Amygdala (tissue), 56 donors: ENCODE results near the gene GREM1.

Experiments used
- DNase-seq, 56 donors: peaks; one replicate each; lab custom pipeline; 2025; lab: John Stamatoyannopoulos, UW

The GREM1 gene

DNA sequence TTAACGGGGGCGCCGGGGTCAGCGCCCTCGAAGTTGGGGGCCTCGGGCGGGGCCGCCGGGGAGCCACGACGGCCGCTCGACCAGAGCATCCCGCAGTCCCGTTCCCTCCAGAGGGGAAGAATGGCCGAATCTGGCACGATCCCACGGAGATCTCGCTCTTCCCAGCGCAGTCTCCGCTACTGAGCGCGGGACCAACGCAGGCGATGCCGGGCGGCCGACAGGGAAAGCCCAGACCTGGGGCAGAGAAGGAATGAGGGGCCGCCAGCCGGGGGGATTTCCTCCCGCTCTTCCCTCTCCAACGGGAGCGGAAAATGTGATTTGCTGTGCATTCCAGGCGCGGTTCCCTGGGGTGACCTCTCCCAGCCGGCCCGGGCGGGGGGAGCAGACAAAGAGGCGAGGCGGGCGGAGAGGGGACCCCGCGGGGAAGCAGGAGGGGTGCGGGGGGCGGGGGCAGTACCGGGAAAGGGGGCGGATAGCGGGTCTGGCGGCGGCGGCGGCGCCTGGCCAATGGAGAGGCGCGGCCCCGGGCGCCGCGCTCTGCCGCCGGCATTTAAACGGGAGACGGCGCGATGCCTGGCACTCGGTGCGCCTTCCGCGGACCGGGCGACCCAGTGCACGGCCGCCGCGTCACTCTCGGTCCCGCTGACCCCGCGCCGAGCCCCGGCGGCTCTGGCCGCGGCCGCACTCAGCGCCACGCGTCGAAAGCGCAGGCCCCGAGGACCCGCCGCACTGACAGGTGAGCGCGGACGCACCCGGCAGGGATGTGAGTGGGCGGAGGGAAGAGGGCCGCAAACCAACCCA is at the start of gene GREM1:
Gene GREM1, plus strand, starts transcription at position 579 of the 801 bp plus-strand sequence. CDS start 12,687 bp downstream, outside the sequence.
- DNase-seq = peak in 33 of 56 donors; percentile 5 to 69 (median 29)

DNA sequence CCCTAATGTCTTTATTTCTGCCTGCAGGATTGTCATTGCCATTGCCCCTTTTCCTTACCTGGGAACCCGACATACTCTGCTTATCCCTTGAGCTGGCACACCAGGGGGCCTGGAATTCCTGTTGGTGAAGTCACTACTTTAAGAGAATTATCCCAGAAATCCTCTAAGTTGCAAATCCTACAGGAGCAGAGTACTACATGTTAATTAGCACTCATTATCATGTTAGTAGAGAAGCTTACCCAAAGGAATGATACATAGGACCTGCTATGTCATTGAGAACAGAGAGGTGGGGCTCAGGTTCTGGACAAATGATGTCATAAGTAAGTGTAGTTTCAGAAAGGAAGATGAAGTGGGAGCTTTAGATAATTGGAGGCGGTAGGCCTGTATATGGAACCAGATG is 48.9 kb upstream of the GREM1 start:
- no peak for DNase-seq

DNA sequence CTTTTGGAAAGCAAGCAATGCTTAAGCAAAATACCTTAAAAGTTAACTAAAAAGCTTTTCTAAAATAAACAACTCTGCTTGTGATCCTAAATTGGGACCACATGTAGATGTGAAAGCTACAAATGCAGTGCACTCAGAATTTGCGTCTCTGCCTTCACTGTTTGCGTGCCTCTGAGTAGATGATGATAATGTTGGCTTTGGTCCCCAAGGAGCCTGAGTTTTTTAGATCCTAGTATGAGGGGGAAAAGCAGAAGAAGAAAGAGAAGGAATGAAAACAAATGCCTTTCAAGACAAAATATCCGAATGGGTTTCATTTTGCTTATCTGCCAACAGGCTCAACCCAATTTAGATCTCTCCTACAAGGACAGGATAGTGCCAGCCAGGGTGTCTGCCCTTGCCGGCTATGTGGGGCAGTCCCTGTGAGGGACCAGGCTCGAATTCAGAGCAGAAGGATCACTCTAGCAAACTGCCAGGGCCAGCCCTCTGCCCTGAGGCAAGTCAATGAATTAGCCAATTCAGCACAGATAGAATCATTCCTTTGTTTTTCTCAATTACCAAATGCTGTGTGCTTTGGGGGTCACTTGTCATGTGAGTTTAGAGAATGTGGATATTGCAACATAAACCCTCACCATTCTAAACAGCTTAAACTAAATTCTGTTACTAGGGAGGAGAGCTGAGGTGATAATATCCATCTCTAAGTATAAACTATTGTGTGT is 47.8 kb upstream of the GREM1 start:
- peak in 52 of 56 donors; percentile 15 to 85 (median 56) for DNase-seq

DNA sequence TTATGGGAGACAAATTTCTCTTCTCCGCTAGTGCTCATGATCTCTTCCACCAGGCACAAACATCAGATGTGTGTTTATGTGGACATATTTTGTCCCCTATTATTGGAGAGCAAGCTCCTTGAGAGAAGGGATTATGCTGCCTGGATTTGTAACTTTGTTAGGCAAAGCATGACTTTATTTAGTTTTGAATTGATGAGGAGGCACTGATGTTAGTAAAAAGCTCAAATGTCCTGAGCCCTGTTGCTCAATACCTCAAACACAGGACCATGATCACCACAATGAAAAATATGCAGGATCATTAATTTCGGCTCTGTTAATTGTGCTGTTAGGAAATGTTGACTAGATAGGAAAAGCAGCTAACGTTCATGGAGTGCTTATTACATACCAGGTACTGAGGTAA is 47.2 kb upstream of the GREM1 start:
- DNase-seq = no peak

DNA sequence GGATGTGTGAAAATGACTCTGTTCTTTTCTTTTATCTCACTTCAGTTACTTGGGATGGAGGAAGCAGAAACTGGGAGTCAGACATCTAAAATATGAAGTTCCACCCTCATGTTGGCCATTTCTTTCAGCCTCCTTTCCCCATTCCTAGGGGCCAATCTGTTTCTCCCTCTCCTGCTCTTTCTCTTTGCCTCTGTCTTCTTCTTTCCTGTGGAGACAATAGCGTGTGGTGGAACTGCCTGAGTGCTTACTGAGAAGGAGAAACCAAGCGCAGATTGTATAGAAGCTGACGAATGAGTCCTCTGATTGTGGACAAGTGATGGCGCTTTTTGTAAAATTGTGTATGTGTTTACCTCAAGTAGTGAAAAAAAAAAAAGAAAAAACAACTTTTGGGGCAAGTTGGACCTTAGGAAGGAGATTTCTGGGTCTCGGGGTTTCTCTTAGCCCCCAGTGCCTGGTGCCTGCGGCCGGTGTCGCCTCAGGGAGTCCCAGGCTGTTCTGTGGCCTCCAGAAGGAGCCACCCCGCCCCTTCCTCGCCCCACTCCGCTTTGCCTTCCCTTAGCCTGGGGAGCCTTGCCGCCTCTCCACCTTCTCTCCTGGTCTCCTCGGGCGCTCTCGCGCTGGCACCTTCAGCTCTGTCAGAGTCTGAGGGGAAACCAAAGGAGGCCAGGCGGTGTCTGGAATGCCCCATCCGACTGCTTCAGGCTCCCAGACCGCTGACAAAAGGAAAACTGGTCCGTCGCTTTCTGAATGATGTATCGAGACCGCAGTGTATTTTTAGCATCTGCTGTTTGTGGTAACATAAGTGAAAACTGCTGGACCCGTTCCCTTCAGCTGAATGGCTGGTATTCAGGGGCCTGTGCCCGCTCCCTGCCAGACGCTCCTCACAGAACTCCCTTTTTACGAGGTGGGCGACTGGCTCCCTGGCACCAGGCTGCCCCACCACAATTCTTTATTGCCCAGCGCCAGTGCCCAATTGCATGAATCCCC is 46.2 kb upstream of the GREM1 start:
- DNase-seq = peak in 37 of 56 donors; percentile 8 to 69 (median 33)

DNA sequence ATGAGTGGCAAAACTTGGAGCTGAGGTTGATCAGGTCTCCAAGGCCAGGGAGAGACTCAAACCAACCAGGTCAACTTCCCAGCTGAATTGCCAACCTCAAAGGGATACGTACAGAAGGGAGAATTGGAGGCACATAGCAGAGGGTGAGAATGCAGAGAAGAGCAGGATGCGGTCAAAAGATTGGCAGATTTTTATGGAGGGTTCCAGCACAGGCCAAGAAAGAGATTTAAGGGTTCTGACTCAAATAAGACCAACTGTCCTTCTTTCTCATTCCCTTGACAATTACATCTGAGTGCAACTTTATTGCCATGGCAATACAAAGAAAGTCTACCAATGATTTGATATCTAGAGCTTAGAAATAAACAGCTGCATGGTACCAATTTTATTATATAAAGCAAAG is 43.1 kb upstream of the GREM1 start:
- no peak for DNase-seq

DNA sequence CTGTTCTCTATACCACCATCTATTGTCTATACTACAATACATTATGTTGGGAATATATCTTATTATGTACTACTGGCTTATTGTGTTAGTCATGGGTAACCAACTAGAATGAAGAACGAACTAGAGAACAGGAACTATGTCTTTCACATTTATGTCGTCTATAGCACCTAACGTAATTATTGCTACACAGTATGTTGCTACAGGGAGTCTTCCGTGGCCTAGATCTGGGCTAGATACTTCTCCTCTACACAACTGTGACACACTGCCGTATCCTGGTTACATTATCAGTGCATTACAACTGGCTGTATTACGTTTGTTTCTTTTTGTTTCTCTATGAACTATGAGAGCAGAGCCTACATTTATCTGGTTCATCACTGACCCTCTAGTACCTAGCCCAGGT is 42.3 kb upstream of the GREM1 start:
- DNase-seq = no peak

DNA sequence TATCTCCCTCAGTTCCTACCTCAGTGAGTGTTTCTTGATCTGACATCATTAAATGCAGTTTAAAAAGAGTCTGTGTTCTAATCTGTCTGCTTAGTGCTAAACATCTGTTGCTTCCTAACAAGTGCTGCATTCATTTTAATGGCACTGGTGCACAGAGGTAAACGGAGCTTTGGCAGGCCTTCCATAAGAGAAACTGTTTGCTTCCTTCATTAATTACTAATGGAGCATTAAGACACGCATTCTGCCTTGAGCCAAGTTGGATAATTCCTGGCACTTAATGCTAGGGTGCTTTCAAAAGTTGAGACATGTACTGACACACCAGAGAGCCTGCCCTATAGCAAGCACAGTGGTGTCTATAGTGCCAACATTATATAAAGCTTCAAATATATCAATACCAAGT is 41.6 kb upstream of the GREM1 start:
- DNase-seq = no peak

DNA sequence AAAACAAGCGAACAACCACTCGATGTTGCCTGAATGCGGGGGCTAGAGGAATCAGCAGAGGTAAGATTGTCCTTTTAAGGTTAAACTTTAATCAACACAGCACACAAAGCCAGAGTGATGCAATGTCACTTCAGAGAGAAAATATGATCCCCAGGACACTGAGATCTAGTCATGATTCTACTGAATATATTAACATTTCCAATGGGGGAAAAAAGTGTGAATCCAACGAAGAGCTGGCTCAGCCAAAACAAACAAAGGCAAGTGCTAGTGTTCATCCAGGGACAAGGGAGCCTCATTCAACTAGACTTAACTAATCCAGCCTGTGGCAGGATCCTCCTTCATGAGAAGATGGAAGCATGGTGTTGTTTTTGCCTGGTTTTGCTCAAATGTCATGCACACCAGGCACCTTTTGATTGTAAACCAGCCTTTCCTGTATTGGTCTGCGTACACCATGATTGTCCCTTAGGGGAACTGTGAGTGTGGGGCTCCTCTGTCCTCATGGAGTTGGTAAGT is 40.5 kb upstream of the GREM1 start:
- DNase-seq = no peak

DNA sequence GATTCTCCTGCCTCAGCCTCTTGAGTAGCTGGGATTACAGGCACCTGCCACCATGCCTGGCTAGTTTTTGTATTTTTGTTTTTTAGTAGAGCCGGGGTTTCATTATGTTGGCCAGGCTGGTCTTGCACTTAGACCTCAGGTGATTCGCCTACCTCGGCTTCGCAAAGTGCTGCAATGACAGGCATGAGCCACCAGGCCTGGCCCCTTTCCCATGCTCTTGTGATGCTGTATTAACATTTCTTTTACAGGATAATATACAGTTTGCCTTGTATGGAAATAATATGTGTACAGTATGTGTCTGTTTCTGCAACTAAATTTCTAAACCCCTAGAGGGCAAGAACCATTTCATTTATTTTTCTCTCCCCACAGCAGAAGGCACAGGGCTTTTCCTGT is 38.5 kb upstream of the GREM1 start:
- no peak for DNase-seq

DNA sequence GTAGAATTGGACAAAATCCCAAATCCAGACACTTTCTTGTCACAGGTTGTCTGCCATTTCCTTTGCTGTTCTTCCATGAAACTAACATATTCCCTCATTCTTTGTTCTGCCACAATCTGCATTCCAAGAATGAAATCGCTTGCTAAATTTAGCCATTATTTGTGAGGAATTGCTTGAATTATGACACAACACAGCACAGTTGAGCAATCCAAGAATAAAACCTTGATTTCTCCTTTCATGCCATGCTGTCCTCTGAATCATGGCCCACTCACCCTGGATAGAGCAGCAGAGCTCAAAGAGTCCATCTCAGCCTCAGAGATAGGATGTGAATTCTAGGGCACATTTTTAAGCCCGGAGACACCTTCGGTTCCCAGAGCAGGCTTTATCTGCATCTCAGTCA is 35.2 kb upstream of the GREM1 start:
- no peak for DNase-seq

DNA sequence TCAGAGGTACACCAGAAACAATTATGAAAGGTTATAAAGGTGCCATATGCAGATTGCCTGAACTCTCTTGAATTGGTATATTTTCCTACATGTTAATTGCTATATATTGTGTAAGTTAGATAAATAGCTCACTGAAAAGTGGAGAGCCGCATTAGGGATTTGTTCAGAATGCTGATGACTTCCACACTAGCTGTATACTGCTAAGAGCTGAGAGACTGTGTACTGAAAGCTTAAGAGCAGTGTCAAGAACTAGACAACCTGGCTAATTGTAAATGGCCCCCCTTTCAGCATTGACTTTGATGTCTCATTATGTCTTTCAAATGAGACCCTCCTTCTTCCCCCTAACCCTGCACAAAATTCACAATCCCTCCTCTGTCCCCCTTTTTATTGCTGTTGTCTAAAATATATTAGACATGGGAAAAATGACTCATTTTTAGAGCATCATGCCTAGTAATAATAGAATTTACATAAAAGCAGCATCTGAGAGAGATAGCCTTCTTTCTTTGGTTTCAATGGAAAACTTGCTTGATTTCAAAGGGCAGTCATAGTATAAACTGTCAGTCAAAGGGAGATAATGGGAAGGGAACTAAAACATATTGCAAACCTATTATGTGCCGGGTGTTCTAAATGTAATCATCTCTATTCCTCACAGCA is 34.7 kb upstream of the GREM1 start:
- no peak for DNase-seq

DNA sequence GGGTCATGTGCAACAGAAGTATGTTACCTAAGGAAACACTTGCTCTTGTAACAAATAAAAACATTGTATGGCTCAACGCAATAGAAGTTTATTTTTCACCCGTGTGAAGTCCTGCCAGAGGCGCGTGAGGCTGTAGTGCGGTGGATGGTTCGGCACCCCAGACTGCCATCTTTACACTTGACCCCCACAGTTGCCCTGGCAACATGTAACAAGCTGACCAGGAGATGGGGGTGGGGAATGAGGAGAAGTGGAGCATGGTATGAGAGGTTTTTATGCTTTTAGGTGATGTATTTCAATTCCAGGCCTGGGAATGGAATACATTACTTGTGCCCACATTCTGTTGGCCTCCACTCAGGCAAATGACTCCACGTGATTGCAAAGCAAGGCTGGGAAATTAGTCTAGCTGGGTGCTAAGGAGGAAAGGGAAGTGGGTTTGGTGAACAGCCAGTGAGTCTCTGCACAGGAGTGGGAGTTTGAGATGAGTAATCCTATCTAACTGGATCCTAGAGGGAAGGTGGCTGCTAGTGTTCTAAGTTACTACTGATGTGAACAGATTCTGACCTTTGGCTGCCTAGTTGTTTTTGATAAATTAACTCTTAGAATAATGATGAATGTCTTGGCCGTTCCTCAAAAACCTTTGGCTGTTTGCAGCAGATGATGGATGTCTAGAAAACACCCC is 33.8 kb upstream of the GREM1 start:
- peak in 1 of 56 donors; percentile 10 for DNase-seq

DNA sequence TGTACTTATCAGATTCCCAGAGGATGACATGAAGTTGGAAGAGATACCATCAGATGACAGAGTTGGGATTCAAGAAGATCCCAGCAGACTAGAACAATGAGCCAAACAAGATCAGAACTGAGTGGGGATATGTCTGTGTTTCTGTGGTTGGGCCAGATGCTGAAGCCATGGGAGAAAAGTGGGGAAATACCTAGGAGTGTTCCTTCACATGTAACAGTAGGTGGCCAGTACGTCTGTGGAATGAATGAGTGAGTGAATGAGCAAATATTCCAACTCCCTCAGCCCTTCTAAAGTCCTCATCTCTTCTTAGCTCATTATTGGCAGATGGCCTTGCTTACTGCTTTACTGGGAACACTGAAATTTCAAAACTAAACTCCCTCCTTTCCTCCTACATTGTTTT is 32.2 kb upstream of the GREM1 start:
- no peak for DNase-seq

DNA sequence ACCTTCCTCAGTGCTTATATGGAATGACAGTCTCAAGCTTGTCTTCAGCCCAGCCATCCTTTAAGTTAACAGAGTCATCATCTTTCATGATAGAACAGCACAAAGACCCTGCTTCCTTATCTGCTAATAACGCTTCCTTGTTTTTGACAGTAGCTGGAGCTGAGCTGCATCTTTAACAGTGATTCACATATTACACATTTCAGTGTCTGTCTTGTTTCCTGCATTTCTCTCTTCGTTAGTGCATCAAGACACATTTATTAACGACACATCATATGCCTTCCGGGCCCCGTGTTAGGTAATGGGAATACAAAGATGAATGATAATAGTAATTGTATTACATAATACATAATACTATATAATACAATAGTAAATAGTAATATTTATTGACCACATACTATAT is 30.2 kb upstream of the GREM1 start:
- DNase-seq = no peak

DNA sequence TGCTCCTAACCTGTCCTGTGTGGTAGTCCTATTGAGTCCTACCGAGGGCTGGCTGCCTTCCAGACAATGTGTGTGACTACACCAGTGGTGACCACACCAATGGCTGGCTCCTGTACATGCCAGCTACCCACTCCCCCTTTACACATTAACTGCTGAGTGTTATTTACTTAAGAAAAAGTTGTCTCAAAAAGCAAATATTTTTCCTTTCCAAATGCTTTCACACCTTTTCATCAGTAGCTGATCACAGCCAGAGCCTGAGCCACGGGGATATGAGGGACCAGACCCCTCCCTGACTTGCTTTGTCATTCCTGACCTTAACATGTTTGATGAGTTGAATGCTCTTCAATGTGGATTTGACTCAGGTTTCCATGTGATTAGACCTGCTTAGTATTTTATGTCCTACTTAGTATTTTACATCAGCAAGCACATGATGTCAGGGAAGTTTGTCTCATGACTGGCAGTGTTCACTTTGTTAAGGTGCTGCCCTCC is 29.6 kb upstream of the GREM1 start:
- DNase-seq = no peak

DNA sequence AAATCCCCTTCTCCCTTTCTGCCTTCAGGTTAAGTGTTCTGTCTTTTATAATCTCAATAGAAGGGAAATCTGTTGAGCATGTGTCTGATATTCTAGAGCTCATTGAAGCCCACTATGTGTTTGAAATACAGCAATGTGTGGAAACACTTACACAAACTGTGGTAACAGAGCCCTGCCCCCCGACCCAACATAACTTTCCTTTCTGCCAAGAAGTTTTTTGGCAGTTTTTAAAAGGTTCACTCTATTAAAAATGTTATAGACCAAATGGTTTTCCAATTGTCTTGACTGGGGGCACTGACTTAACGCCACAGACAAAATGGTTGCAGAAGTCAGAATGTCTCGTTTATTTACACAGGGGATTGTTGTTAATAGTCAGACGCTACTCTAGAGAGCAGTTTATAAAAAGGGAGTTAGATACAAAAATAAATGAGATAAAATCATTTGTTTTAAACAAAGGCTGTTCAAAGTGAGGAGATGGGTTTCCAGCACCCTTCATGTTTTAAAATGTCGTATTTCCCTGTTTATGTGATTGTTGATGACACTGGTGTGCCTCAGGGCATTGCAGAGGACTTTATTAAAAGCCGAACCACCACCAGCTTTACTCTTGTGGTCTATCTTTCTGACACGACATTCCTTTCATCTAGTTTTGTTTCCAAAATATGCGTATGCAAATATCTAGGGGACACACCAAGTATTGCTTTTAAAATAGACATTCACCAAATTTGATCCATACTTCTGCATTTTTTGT is 26.7 kb upstream of the GREM1 start:
- no peak for DNase-seq

DNA sequence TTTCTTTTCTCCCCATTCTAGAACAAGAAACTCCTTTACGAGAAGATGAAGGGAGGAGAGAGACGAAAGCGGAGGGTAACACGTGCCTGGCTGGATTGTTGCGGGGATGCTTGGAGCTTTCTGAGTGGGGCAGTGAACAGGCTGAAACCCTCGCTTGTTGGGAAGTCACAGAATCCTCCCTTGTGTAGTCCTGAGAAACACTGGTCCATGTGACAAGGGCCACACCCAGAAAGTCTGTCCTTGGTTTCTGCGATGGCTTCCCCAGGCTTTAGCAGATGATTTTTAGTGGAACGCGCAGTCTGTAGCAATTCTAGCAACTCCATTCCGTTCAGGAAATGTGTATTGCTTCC is 26.1 kb upstream of the GREM1 start:
- DNase-seq = peak in 4 of 56 donors; percentile 11 to 21 (median 18)

DNA sequence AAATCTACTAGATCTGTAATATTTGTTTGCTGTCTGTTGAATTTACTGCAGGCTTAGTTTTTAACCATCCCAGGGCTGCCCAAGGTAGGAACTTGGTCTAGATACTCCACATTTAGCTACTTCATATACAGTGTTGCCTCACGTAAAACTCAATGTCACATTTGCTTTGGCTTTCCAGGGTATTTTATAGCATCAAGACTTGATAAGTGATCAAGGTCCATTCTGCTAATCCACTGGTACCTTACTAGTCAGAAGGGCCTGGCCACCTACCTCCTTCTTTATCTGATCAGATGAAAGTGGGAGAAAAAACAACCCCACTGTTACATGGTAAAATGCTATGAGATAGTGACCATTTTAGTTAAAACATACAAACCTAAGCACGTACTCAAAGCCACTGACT is 25.5 kb upstream of the GREM1 start:
- DNase-seq = no peak
